Progenitor cell of endocrine pancreas (in vitro differentiated cells): ENCODE data around the gene ANKS1B. TPM values are rescaled to one million over a fixed set of nuclear protein-coding genes. Genes with fewer than 3 reads are reported as not detected.

Experiments
- DNase-seq: peaks from one replicate; pipeline ENCODE4 v3.0.0; 2021; ENCODE audit warnings: low spot score; ENCODE audit not compliant: unreplicated experiment
- H3K27ac Mint-ChIP-seq: 2 replicates; pipeline ENCODE4 v1.8.0; 2021; ENCODE audit warnings: mild to moderate bottlenecking, moderate library complexity, mixed read lengths
- H3K27me3 Mint-ChIP-seq: 2 replicates; pipeline ENCODE4 v1.8.0; 2021; ENCODE audit warnings: mixed read lengths
- H3K36me3 Mint-ChIP-seq: 2 replicates; pipeline ENCODE4 v1.8.0; 2022; ENCODE audit warnings: mixed read lengths; ENCODE audit not compliant: insufficient read depth
- H3K4me1 Mint-ChIP-seq: 2 replicates; pipeline ENCODE4 v1.8.0; 2021; ENCODE audit warnings: low read depth, mixed read lengths
- H3K4me3 Mint-ChIP-seq: 2 replicates; pipeline ENCODE4 v1.8.0; 2021; ENCODE audit warnings: low read depth, mild to moderate bottlenecking, moderate library complexity, mixed read lengths
- H3K9me3 Mint-ChIP-seq: 2 replicates; pipeline ENCODE4 v1.8.0; 2021; ENCODE audit warnings: low read depth, mixed read lengths
- CTCF ChIP-seq: fragments of 200-600 bp; sonication (generic); IDR thresholded peaks from one replicate; pipeline ENCODE4 v1.5.0; 2021; ENCODE audit warnings: antibody characterized with exemption, mild to moderate bottlenecking; ENCODE audit not compliant: unreplicated experiment
- total RNA-seq: library from RNA; stranded (reverse); gene quantifications from 2 replicates; pipeline ENCODE4 v1.2.1, GENCODE V29; 2021

ANKS1B gene
- total RNA-seq, 1 donor from 2014 or later, result 10.1 TPM

GRCh38 chr12:99917711-99918402 lies 66.9 kb downstream of the ANKS1B start:
- H3K27me3 Mint-ChIP-seq, result no peaks in the 10 kb centered on the region
- peaks cover 5% of the 10 kb centered on the region for H3K4me1 Mint-ChIP-seq
- no peak for DNase-seq
- no peak overlapping the region for H3K27ac Mint-ChIP-seq
- no peaks in the 10 kb centered on the region for H3K9me3 Mint-ChIP-seq
- no peak overlapping the region for H3K4me3 Mint-ChIP-seq
- TF ChIP-seq CTCF, result no peak
- H3K36me3 Mint-ChIP-seq, result no peaks in the 10 kb centered on the region

GRCh38 chr12:99916555-99916954 lies 68.2 kb downstream of the ANKS1B start:
- DNase-seq, result no peak
- no peaks in the 10 kb centered on the region for H3K36me3 Mint-ChIP-seq
- no peaks in the 10 kb centered on the region for H3K27me3 Mint-ChIP-seq
- peaks cover 5% of the 10 kb centered on the region for H3K4me1 Mint-ChIP-seq
- H3K27ac Mint-ChIP-seq, result no peak overlapping the region
- H3K4me3 Mint-ChIP-seq, result no peak overlapping the region
- TF ChIP-seq CTCF, result no peak
- no peaks in the 10 kb centered on the region for H3K9me3 Mint-ChIP-seq

GRCh38 chr12:99915251-99916082 lies 69.3 kb downstream of the ANKS1B start:
- Mint-ChIP-seq H3K36me3 (no peaks in the 10 kb centered on the region), H3K9me3 (no peaks in the 10 kb centered on the region), H3K4me1 (peaks cover 5% of the 10 kb centered on the region), H3K27me3 (no peaks in the 10 kb centered on the region), H3K4me3 (no peak overlapping the region), H3K27ac (no peak overlapping the region)
- DNase-seq, result no peak
- TF ChIP-seq CTCF, result no peak

GRCh38 chr12:99914206-99914605 lies 70.5 kb downstream of the ANKS1B start:
- Mint-ChIP-seq H3K4me3 (no peak overlapping the region), H3K9me3 (no peaks in the 10 kb centered on the region), H3K27ac (no peak overlapping the region), H3K27me3 (no peaks in the 10 kb centered on the region), H3K4me1 (peaks cover 5% of the 10 kb centered on the region), H3K36me3 (no peaks in the 10 kb centered on the region)
- no peak for TF ChIP-seq CTCF
- no peak for DNase-seq

GRCh38 chr12:99911967-99912366 lies 72.8 kb downstream of the ANKS1B start:
- no peak for TF ChIP-seq CTCF
- H3K36me3 Mint-ChIP-seq, result no peaks in the 10 kb centered on the region
- H3K4me3 Mint-ChIP-seq, result no peak overlapping the region
- H3K27ac Mint-ChIP-seq, result no peak overlapping the region
- no peak for DNase-seq
- H3K4me1 Mint-ChIP-seq, result peaks cover 5% of the 10 kb centered on the region
- no peaks in the 10 kb centered on the region for H3K9me3 Mint-ChIP-seq
- H3K27me3 Mint-ChIP-seq, result no peaks in the 10 kb centered on the region
